ENCODE measurements around the gene TANGO2. TPM values are rescaled to one million over a fixed set of nuclear protein-coding genes. Genes with fewer than 3 reads are reported as not detected.

TANGO2 gene
- total and polyA plus RNA-seq, 9 of the 15 experiments (the other 6 are each of a cell fraction or from before 2014, with no cell fraction given): 15.5 to 94.9 (median 70.1) TPM

GRCh38 chr22:20071524-20071972, 50.6 kb downstream of the TANGO2 start (continued):
- TF ChIP-seq REST (IDR thresholded peaks at IDR 0.05; ENCODE audit: borderline replicate concordance) (no peak), REST (CRISPR knock-in tag; IDR thresholded peaks at IDR 0.05; ENCODE audit: low read depth) (peak; percentile 24; the same call in 1 of the 2 replicates), MEF2D (tag; conservative IDR thresholded peaks at IDR 0.05; ENCODE audit: low read depth) (0 out of 2 replicates have a peak, but pooled peaks have one; percentile 40), PTBP1 (IDR thresholded peaks at IDR 0.05; ENCODE audit: low read depth, low read length) (peak; percentile 70; the same call in 1 of the 2 replicates), ZFPM2 (CRISPR knock-in tag; IDR thresholded peaks at IDR 0.05) (peak; percentile 56; the same call in 1 of the 2 replicates), XRCC5 (IDR thresholded peaks at IDR 0.05; ENCODE audit: low read depth, low read length) (no peak), BACH1 (tag; IDR thresholded peaks at IDR 0.05) (no peak), ZNF766 (CRISPR knock-in tag; conservative IDR thresholded peaks at IDR 0.05) (no peak), POLR2G (IDR thresholded peaks at IDR 0.05; ENCODE audit: low read depth, low read length) (no peak), NR2C1 (IDR thresholded peaks at IDR 0.05) (no peak), NR2C1 (tag; IDR thresholded peaks at IDR 0.05) (peak; percentile 75; the same call in 1 of the 2 replicates), HMGN3 (IDR thresholded peaks at IDR 0.05; ENCODE audit: borderline replicate concordance, extremely low read depth, insufficient read length, low read depth, low read length) (peak; percentile 36), ZBTB34 (CRISPR knock-in tag; IDR thresholded peaks at IDR 0.05) (no peak), CHCHD3 (CRISPR knock-in tag; IDR thresholded peaks at IDR 0.05) (peak; percentile 5; the same call in 1 of the 2 replicates), NFRKB (IDR thresholded peaks at IDR 0.05; ENCODE audit: low read depth) (no peak), MBD2 (IDR thresholded peaks at IDR 0.05; ENCODE audit: borderline replicate concordance, low read depth) (no peak), HDAC8 (tag; IDR thresholded peaks at IDR 0.05) (0 out of 2 replicates have a peak, but pooled peaks have one; percentile 28), HCFC1 (IDR thresholded peaks at IDR 0.05; ENCODE audit: low read depth, low read length) (0 out of 2 replicates have a peak, but pooled peaks have one; percentile 7), HDAC1 (IDR thresholded peaks at IDR 0.05) (no peak), NCOA4 (IDR thresholded peaks at IDR 0.05; ENCODE audit: partially characterized antibody) (no peak), CBX3 (IDR thresholded peaks at IDR 0.05; ENCODE audit: borderline replicate concordance in 1 of 2, low read length in 2 of 2) (no peak), HIVEP1 (CRISPR knock-in tag; IDR thresholded peaks at IDR 0.05) (no peak)

Data from K562 (cell line).